Dermis blood vessel endothelial cell (primary cell): ENCODE results near the gene HMGB1. TPM values are rescaled to one million over a fixed set of nuclear protein-coding genes. Genes with fewer than 3 reads are reported as not detected.

ENCODE experiments used
- DNase-seq: peaks from one replicate; pipeline ENCODE4 v3.0.0; 2010
- total RNA-seq: library from RNA; depleted of rRNA; stranded (reverse); fragments of >200 nt; gene quantifications from 2 replicates; pipeline ENCODE4 v1.2.3, GENCODE V29; 2014

Gene HMGB1
- total RNA-seq = 250 and 594 TPM in 2 replicates

- peak; percentile 99 for DNase-seq
These were observed at the start of gene HMGB1 for GRCh38 chr13:30465593-30466357. Gene HMGB1, minus strand, starts transcription at chr13:30465936. Its CDS starts 2,256 bp downstream, at chr13:30463680.

- DNase-seq = no peak
These were observed 45.2 kb upstream of the HMGB1 start for GRCh38 chr13:30510811-30511371.

GRCh38 chr13:30510091-30510490 is 44.4 kb upstream of the HMGB1 start:
- no peak for DNase-seq

- no peak for DNase-seq
These were observed 43.7 kb upstream of the HMGB1 start for GRCh38 chr13:30509254-30510050.

- no peak for DNase-seq
These were observed 38.3 kb upstream of the HMGB1 start for GRCh38 chr13:30504081-30504480.

GRCh38 chr13:30502237-30502636 is 36.5 kb upstream of the HMGB1 start:
- DNase-seq = no peak

GRCh38 chr13:30499338-30499737 is 33.6 kb upstream of the HMGB1 start:
- DNase-seq = no peak

- DNase-seq = no peak
These were observed 30.4 kb upstream of the HMGB1 start for GRCh38 chr13:30496147-30496546.

GRCh38 chr13:30495746-30496145 is 30.0 kb upstream of the HMGB1 start:
- no peak for DNase-seq

GRCh38 chr13:30493658-30494381 is 28.1 kb upstream of the HMGB1 start:
- no peak for DNase-seq

GRCh38 chr13:30487075-30487470 is 21.3 kb upstream of the HMGB1 start:
- DNase-seq = no peak

- DNase-seq = no peak
These were observed 20.7 kb upstream of the HMGB1 start for GRCh38 chr13:30486230-30487074.

GRCh38 chr13:30481241-30481760 is 15.6 kb upstream of the HMGB1 start:
- no peak for DNase-seq

GRCh38 chr13:30480292-30480950 is 14.7 kb upstream of the HMGB1 start:
- DNase-seq = no peak

GRCh38 chr13:30479883-30480219 is 14.1 kb upstream of the HMGB1 start:
- DNase-seq = no peak

GRCh38 chr13:30479154-30479882 is 13.6 kb upstream of the HMGB1 start:
- DNase-seq = no peak

GRCh38 chr13:30477346-30478195 is 11.8 kb upstream of the HMGB1 start:
- no peak for DNase-seq

- no peak for DNase-seq
These were observed 7.9 kb upstream of the HMGB1 start for GRCh38 chr13:30473675-30474074.

GRCh38 chr13:30466841-30467252 is 1.1 kb upstream of the HMGB1 start:
- DNase-seq = no peak

- DNase-seq = no peak
These were observed 600 bp upstream of the HMGB1 start for GRCh38 chr13:30466358-30466714.
